Measurements from ENCODE around the gene CERS1.

DNA sequence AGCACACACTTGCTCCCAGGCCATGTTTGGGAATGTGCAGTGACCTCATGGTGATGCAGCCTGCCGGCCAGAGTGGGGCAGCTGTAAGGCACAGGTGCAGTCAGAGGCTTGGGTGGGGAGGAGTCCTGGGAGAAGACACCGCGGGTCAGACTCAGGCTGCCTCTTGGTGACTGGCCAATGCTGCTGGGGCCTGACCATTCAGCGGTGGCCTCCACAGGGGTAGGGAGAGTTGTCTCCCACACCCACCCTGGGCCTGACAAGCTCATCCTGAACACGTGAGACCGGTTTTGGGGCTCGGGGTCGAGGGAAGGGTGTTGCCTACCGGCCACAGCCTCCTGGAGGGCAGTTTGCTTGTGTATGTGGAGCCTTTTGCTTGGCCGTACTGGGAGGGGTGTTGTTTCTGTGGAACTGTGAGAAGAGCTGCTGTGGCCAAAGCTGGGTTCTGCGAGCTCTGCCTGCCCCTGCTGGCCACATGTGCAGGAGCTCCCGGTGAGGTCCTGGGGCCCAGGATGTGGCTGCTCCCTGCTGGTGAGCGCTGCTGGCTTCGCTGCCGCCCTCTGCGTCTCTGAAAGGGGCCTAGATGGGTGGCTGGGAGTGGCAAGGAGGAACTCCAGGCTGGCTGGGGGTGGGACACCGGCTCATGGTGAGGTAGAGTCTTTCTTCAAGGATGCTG is 42.1 kb downstream of the CERS1 start:
- TF ChIP-seq POLR2AphosphoS5 (IDR thresholded peaks at IDR 0.05) (no peak), POLR2A (IDR thresholded peaks at IDR 0.05) (no peak)
- TF ChIP-seq, protein P1, sequence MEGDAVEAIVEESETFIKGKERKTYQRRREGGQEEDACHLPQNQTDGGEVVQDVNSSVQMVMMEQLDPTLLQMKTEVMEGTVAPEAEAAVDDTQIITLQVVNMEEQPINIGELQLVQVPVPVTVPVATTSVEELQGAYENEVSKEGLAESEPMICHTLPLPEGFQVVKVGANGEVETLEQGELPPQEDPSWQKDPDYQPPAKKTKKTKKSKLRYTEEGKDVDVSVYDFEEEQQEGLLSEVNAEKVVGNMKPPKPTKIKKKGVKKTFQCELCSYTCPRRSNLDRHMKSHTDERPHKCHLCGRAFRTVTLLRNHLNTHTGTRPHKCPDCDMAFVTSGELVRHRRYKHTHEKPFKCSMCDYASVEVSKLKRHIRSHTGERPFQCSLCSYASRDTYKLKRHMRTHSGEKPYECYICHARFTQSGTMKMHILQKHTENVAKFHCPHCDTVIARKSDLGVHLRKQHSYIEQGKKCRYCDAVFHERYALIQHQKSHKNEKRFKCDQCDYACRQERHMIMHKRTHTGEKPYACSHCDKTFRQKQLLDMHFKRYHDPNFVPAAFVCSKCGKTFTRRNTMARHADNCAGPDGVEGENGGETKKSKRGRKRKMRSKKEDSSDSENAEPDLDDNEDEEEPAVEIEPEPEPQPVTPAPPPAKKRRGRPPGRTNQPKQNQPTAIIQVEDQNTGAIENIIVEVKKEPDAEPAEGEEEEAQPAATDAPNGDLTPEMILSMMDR (IDR thresholded peaks at IDR 0.05): no peak
